H1 (cell line): ENCODE data around the gene SECISBP2. TPM values are rescaled to one million over a fixed set of nuclear protein-coding genes. Genes with fewer than 3 reads are reported as not detected.

Experiments
- CTCF ChIA-PET: fragments of 300-600 bp; sonication (Branson Sonifier 250); formaldehyde crosslinking; loops from one replicate; lab custom pipeline; 2021; ENCODE audit not compliant: partially characterized antibody; lab: Charles Lee
- POLR2A ChIA-PET: fragments of 300-600 bp; sonication (Branson Sonifier 250); formaldehyde crosslinking; loops from one replicate; lab custom pipeline; 2021; ENCODE audit warnings: inconsistent platforms; ENCODE audit not compliant: partially characterized antibody; lab: Charles Lee
- DNase-seq, 2 experiments: peaks; one replicate each; pipeline versions ENCODE4 v3.0.0 to v3.0.0-alpha.2; 2010 to 2022; ENCODE audit warnings: low spot score in 2 of 2, low read depth in 1 of 2, mixed read lengths in 1 of 2
- FAIRE-seq: peaks from 2 replicates; lab custom pipeline; 2011; peaks lifted over from hg19 to GRCh38; lab: Jason Lieb, UNC
- H2AFZ ChIP-seq: 2 replicates; pipeline ENCODE4 v1.8.1; 2012; ENCODE audit warnings: low read length, inconsistent platforms
- H2AK5ac ChIP-seq: 2 replicates; pipeline ENCODE4 v1.6.1; 2013; ENCODE audit warnings: low read depth, low read length
- H2BK120ac ChIP-seq: replicated peaks from 2 replicates; pipeline ENCODE3; 2013; ENCODE audit warnings: low read depth, low read length, inconsistent platforms
- H2BK12ac ChIP-seq: 2 replicates; pipeline ENCODE4 v1.6.1; 2013; ENCODE audit warnings: low read depth, low read length
- H2BK15ac ChIP-seq: 2 replicates; pipeline ENCODE4 v1.6.1; 2013; ENCODE audit warnings: low read length
- H2BK20ac ChIP-seq: 2 replicates; pipeline ENCODE4 v1.6.1; 2013; ENCODE audit warnings: low read length
- H2BK5ac ChIP-seq: 2 replicates; pipeline ENCODE4 v1.6.1; 2013; ENCODE audit warnings: low read depth, low read length
- H3K14ac ChIP-seq: 2 replicates; pipeline ENCODE4 v1.6.1; 2013; ENCODE audit warnings: inconsistent platforms; ENCODE audit not compliant: insufficient read length
- H3K18ac ChIP-seq: 2 replicates; pipeline ENCODE4 v1.6.1; 2013; ENCODE audit warnings: low read length; ENCODE audit errors: extremely low read depth
- H3K23ac ChIP-seq: 2 replicates; pipeline ENCODE4 v1.6.1; 2013; ENCODE audit warnings: inconsistent platforms; ENCODE audit not compliant: insufficient read length
- H3K23me2 ChIP-seq: 2 replicates; pipeline ENCODE4 v1.6.1; 2013; ENCODE audit warnings: low read depth, low read length
- H3K27ac ChIP-seq: 2 replicates; pipeline ENCODE4 v1.6.1; 2011; ENCODE audit warnings: low read depth, low read length, inconsistent platforms
- H3K27me3 ChIP-seq, 4 experiments: replicated peaks in 1 of 4; 1 replicate in 1 of 4; 2 replicates in 3 of 4; pipeline versions ENCODE4 v1.6.1 to v1.8.1; 2011 to 2013; ENCODE audit warnings: low read length in 3 of 4, mild to moderate bottlenecking in 3 of 4, inconsistent platforms in 2 of 4, mixed read lengths in 2 of 4, moderate library complexity in 1 of 4; ENCODE audit not compliant: control insufficient read depth in 3 of 4, insufficient read depth in 3 of 4; ENCODE audit errors: extremely low read depth in 1 of 4
- H3K36me3 ChIP-seq, 4 experiments: 2 replicates each; pipeline versions ENCODE4 v1.6.1 to v1.8.1; 2011 to 2013; ENCODE audit warnings: mild to moderate bottlenecking in 4 of 4, low read length in 3 of 4, moderate library complexity in 2 of 4, control low read depth in 1 of 4, inconsistent platforms in 1 of 4; ENCODE audit not compliant: insufficient read depth in 4 of 4, control insufficient read depth in 2 of 4
- H3K4ac ChIP-seq: replicated peaks from 2 replicates; pipeline ENCODE3; 2013; ENCODE audit warnings: low read length, low read depth, mixed read lengths, inconsistent platforms; ENCODE audit not compliant: insufficient read length
- H3K4me1 ChIP-seq, 4 experiments: replicated peaks in 1 of 4; 1 replicate in 1 of 4; 2 replicates in 3 of 4; pipeline versions ENCODE4 v1.6.1 to v1.8.1; 2011 to 2013; ENCODE audit warnings: low read length in 3 of 4, inconsistent platforms in 2 of 4, mixed read lengths in 1 of 4; ENCODE audit not compliant: insufficient read depth in 4 of 4, control insufficient read depth in 3 of 4
- H3K4me2 ChIP-seq, 2 experiments: 2 replicates each; pipeline versions ENCODE4 v1.6.1 to v1.8.1; 2011 to 2013; ENCODE audit warnings: low read depth in 2 of 2, low read length in 2 of 2, control low read depth in 1 of 2, inconsistent platforms in 1 of 2, mild to moderate bottlenecking in 1 of 2; ENCODE audit not compliant: insufficient read depth in 1 of 2
- H3K4me3 ChIP-seq, 4 experiments: fragments of 200-600, 300-600 bp in 1 of 4; sonication (generic), shearing (Covaris generic), sonication (Bioruptor Twin) in 1 of 4; 2 replicates each; pipeline versions ENCODE4 v1.5.1 to v1.8.1; 2011 to 2016; ENCODE audit warnings: low read length in 4 of 4, low read depth in 3 of 4, control low read depth in 2 of 4, inconsistent platforms in 2 of 4, mild to moderate bottlenecking in 2 of 4, mixed read lengths in 1 of 4, moderate library complexity in 1 of 4; ENCODE audit not compliant: insufficient read depth in 2 of 4; ENCODE audit errors: extremely low read depth in 1 of 4
- H3K56ac ChIP-seq: replicated peaks from 2 replicates; pipeline ENCODE3; 2013; ENCODE audit warnings: low read depth, mild to moderate bottlenecking, mixed read lengths, low read length, inconsistent platforms; ENCODE audit not compliant: insufficient read length
- H3K79me1 ChIP-seq: 2 replicates; pipeline ENCODE4 v1.6.1; 2013; ENCODE audit warnings: low read depth, low read length, control low read depth
- H3K79me2 ChIP-seq, 2 experiments: 2 replicates each; pipeline versions ENCODE4 v1.6.1 to v1.8.1; 2012 to 2013; ENCODE audit warnings: low read length in 2 of 2, mild to moderate bottlenecking in 2 of 2, inconsistent platforms in 1 of 2; ENCODE audit not compliant: insufficient read depth in 2 of 2, control insufficient read depth in 1 of 2
- H3K9ac ChIP-seq, 4 experiments: replicated peaks in 1 of 4; 1 replicate in 1 of 4; 2 replicates in 3 of 4; pipeline versions ENCODE4 v1.6.1 to v1.8.1; 2011 to 2013; ENCODE audit warnings: low read depth in 3 of 4, low read length in 3 of 4, control low read depth in 2 of 4, mild to moderate bottlenecking in 2 of 4, moderate library complexity in 2 of 4, inconsistent platforms in 1 of 4; ENCODE audit errors: extremely low read depth in 1 of 4
- H3K9me3 ChIP-seq, 2 experiments: 2 replicates each; pipeline versions ENCODE4 v1.6.1 to v1.8.1; 2012 to 2013; ENCODE audit warnings: mild to moderate bottlenecking in 2 of 2, moderate library complexity in 2 of 2, control low read depth in 1 of 2, inconsistent platforms in 1 of 2, low read depth in 1 of 2, low read length in 1 of 2, mixed read lengths in 1 of 2; ENCODE audit not compliant: insufficient read depth in 2 of 2
- H4K20me1 ChIP-seq, 2 experiments: replicated peaks in 1 of 2; 2 replicates each; pipeline versions ENCODE3 to v1.8.1; 2011 to 2013; ENCODE audit warnings: inconsistent platforms in 2 of 2, low read length in 2 of 2, mild to moderate bottlenecking in 1 of 2; ENCODE audit not compliant: insufficient read depth in 2 of 2, control insufficient read depth in 1 of 2
- H4K5ac ChIP-seq: 2 replicates; pipeline ENCODE4 v1.6.1; 2013; ENCODE audit warnings: low read length, low read depth, mixed read lengths, inconsistent platforms; ENCODE audit not compliant: insufficient read length
- H4K8ac ChIP-seq: 2 replicates; pipeline ENCODE4 v1.8.0; 2013; ENCODE audit warnings: mild to moderate bottlenecking, moderate library complexity, low read length, inconsistent platforms; ENCODE audit not compliant: insufficient read depth; ENCODE audit errors: extremely low read depth
- H4K91ac ChIP-seq: replicated peaks from 2 replicates; pipeline ENCODE3; 2013; ENCODE audit warnings: low read length, mixed read lengths, inconsistent platforms; ENCODE audit not compliant: insufficient read length
- HDAC6 ChIP-seq: IDR thresholded peaks from one replicate; pipeline ENCODE4 v1.7.1; 2012; ENCODE audit warnings: low read depth, mild to moderate bottlenecking, inconsistent platforms, low read length, moderate library complexity
- KDM1A ChIP-seq: fragments of 200-600, 300-600 bp; sonication (generic); IDR thresholded peaks from 2 replicates; pipeline ENCODE4 v1.7.1; 2016; ENCODE audit warnings: mild to moderate bottlenecking, low read length, borderline replicate concordance
- RAD21 ChIP-seq, 2 experiments: IDR thresholded peaks in 1 of 2; conservative IDR thresholded peaks in 1 of 2; 2 replicates each; pipeline ENCODE4 v1.6.1; 2011; ENCODE audit warnings: low read depth in 2 of 2, low read length in 2 of 2, improper control_type of control experiment in 1 of 2, inconsistent platforms in 1 of 2, mild to moderate bottlenecking in 1 of 2, moderate library complexity in 1 of 2
- RBBP5 ChIP-seq: IDR thresholded peaks from 2 replicates; pipeline ENCODE4 v1.7.1; 2012; ENCODE audit warnings: low read depth, mild to moderate bottlenecking, inconsistent platforms, low read length, moderate library complexity, borderline replicate concordance
- SAP30 ChIP-seq: fragments of 300-600 bp; sonication (generic); IDR thresholded peaks from 2 replicates; pipeline ENCODE4 v1.7.1; 2012; ENCODE audit warnings: low read length, moderate library complexity, mild to moderate bottlenecking, inconsistent platforms; ENCODE audit not compliant: insufficient read depth, insufficient replicate concordance
- SIRT6 ChIP-seq: IDR thresholded peaks from one replicate; pipeline ENCODE4 v1.7.1; 2012; ENCODE audit warnings: low read length, inconsistent platforms
- SP2 ChIP-seq: IDR thresholded peaks from 2 replicates; pipeline ENCODE4 v1.6.1; 2012; ENCODE audit warnings: mild to moderate bottlenecking, low read length, inconsistent platforms
- SP4 ChIP-seq: IDR thresholded peaks from 2 replicates; pipeline ENCODE4 v1.6.1; 2012; ENCODE audit warnings: low read length, inconsistent platforms
- TAF7 ChIP-seq: optimal IDR thresholded peaks from 2 replicates; pipeline ENCODE3; 2011; ENCODE audit warnings: low read depth, mild to moderate bottlenecking, inconsistent platforms, low read length, moderate library complexity, borderline replicate concordance
- TBP ChIP-seq: IDR thresholded peaks from 2 replicates; pipeline ENCODE4 v1.6.1; 2011; ENCODE audit warnings: low read depth, low read length, improper control_type of control experiment
- WGBS, 2 experiments: shearing (Covaris generic) in 1 of 2; methylation state at CpG; one replicate each; pipeline versions ENCODE4 v1.1.6 to v1.1.7; 2013 to 2015; ENCODE audit warnings: low lambda C conversion rate in 2 of 2, mixed read lengths in 2 of 2, inconsistent platforms in 1 of 2, low coverage in 1 of 2, missing lambda C conversion rate in 1 of 2; ENCODE audit not compliant: insufficient replicate concordance in 2 of 2, insufficient coverage in 1 of 2, insufficient read length in 1 of 2; ENCODE audit errors: extremely low coverage in 1 of 2, missing lambda C conversion rate in 1 of 2; 5-methylcytosine and 5-hydroxymethylcytosine counted together
- polyA plus RNA-seq, 7 experiments: library from polyadenylated mRNA; depleted of rRNA in 3 of 7; stranded (reverse) in 5 of 7; unstranded in 2 of 7; fragments of >200 nt in 5 of 7; fragments of 200-250 nt in 2 of 7; gene quantifications; 1 replicate in 5 of 7; 2 replicates in 1 of 7; 4 replicates in 1 of 7; pipeline versions ENCODE4 v1.2.1 to v1.2.3, GENCODE V29; 2011 to 2013; ENCODE audit warnings: missing spikeins in 2 of 7, mixed read lengths in 2 of 7
- total RNA-seq: library from RNA; stranded (reverse); fragmentation: NEBNext Ultra II Directional; extraction: Animal tissue kit (Norgen Biotek cat#: 25700); gene quantifications from 2 replicates; pipeline ENCODE4 v1.2.1, GENCODE V29; 2021
- TF ChIP-seq, protein P1 (sequence below), 3 experiments: IDR thresholded peaks; 1 replicate in 2 of 3; 2 replicates in 1 of 3; pipeline versions ENCODE4 v1.5.1 to v1.6.1; 2011; ENCODE audit warnings: low read length in 3 of 3, mild to moderate bottlenecking in 3 of 3, inconsistent platforms in 2 of 3, low read depth in 1 of 3, moderate library complexity in 1 of 3; ENCODE audit not compliant: insufficient read depth in 1 of 3; ENCODE audit errors: control extremely low read depth in 1 of 3

Gene SECISBP2
- total and polyA plus RNA-seq, 2 of the 8 experiments (the other 6 are each of a cell fraction or from before 2014, with no cell fraction given), result 39.0 to 61.7 TPM

DNA sequence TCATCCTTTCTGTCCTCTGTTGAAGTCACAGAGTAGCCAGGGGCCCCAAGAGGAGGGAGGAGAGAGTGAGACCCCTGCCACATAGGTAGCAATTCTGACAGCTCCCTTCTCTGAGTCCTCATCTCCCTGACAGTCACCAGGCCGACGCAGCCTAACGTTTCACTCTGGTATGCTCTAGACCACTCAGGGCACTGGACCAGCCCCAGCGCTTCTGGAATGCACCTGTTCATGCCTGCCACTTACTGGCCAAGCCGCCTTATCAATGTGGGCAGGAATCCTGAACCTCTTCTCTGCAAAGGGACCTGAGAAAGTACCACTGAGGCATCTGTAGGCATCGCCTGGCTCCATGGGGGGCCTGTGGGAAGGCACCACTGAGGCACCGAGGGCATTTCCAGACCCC is 50.2 kb downstream of the SECISBP2 start:
- Histone ChIP-seq H3K4me2 (no peak overlapping the region), H4K8ac (no peak overlapping the region), H4K91ac (no peak overlapping the region), H4K20me1 (peaks cover 0 to 23% of the 10 kb centered on the region in 2 experiments), H3K27ac (no peak overlapping the region), H3K23me2 (peaks cover 27% of the 10 kb centered on the region; the same call in 1 of the 2 replicates), H2BK120ac (no peak overlapping the region), H3K14ac (no peak overlapping the region), H3K79me1 (peaks cover 4% of the 10 kb centered on the region), H3K27me3 (no peaks in the 10 kb centered on the region), H2BK12ac (no peak overlapping the region), H3K18ac (no peak overlapping the region), H2AK5ac (no peak overlapping the region), H3K56ac (no peak overlapping the region), H3K4ac (no peak overlapping the region), H2BK15ac (no peak overlapping the region), H3K9ac (no peak overlapping the region), H2BK5ac (no peak overlapping the region), H3K23ac (no peak overlapping the region), H4K5ac (no peak overlapping the region), H3K9me3 (no peaks in the 10 kb centered on the region), H3K4me1 (no peaks in the 10 kb centered on the region), H2AFZ (no peak overlapping the region), H2BK20ac (no peak overlapping the region), H3K79me2 (no peaks in the 10 kb centered on the region), H3K36me3 (no peaks in the 10 kb centered on the region; a peak in 1 of 8 replicates), H3K4me3 (no peak overlapping the region)
- no peak for DNase-seq
- ChIA-PET CTCF (no interaction called here), POLR2A (interaction anchor here (1.0 to 1.4 kb wide), 2 partner anchors 11 kb away, joined by 3 read pairs; no protein-coding TSS in a partner anchor)
- WGBS, 2 experiments, result 89% methylated on average over 7 of the region's 7 CpGs; no CpG with 5 or more reads in 1 of the 2 experiments
- no peak for FAIRE-seq
- TF ChIP-seq SP4, result no peak
- no peak for TF ChIP-seq HDAC6
- TF ChIP-seq, protein P1, sequence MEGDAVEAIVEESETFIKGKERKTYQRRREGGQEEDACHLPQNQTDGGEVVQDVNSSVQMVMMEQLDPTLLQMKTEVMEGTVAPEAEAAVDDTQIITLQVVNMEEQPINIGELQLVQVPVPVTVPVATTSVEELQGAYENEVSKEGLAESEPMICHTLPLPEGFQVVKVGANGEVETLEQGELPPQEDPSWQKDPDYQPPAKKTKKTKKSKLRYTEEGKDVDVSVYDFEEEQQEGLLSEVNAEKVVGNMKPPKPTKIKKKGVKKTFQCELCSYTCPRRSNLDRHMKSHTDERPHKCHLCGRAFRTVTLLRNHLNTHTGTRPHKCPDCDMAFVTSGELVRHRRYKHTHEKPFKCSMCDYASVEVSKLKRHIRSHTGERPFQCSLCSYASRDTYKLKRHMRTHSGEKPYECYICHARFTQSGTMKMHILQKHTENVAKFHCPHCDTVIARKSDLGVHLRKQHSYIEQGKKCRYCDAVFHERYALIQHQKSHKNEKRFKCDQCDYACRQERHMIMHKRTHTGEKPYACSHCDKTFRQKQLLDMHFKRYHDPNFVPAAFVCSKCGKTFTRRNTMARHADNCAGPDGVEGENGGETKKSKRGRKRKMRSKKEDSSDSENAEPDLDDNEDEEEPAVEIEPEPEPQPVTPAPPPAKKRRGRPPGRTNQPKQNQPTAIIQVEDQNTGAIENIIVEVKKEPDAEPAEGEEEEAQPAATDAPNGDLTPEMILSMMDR (IDR thresholded peaks at IDR 0.05; ENCODE audit: control extremely low read depth in 1 of 3, insufficient read depth in 1 of 3, low read depth in 1 of 3, low read length in 3 of 3), result no peak
- no peak for TF ChIP-seq RBBP5
- TF ChIP-seq TBP, result no peak
- TF ChIP-seq TAF7, result no peak
- no peak for TF ChIP-seq SP2
- no peak for TF ChIP-seq SAP30
- no peak for TF ChIP-seq KDM1A
- no peak for TF ChIP-seq SIRT6
- no peak for TF ChIP-seq RAD21 (IDR thresholded peaks at IDR 0.05 in 1 of 2, conservative IDR thresholded peaks at IDR 0.05 in 1 of 2; ENCODE audit: low read depth in 2 of 2, low read length in 2 of 2)
